Osteoblast (primary cell): ENCODE data around the gene SENP5. TPM values are rescaled to one million over a fixed set of nuclear protein-coding genes. Genes with fewer than 3 reads are reported as not detected.

Source experiments
- DNase-seq: peaks from one replicate; pipeline ENCODE4 v3.0.0; 2011; ENCODE audit warnings: low spot score, mixed read lengths; ENCODE audit not compliant: insufficient read length; ENCODE audit errors: missing footprints
- H2AFZ ChIP-seq: 2 replicates; pipeline ENCODE4 v1.6.0; 2011; ENCODE audit warnings: mild to moderate bottlenecking, low read length
- H3K27ac ChIP-seq: 2 replicates; pipeline ENCODE4 v1.5.1; 2011; ENCODE audit warnings: mild to moderate bottlenecking, low read depth, low read length, moderate library complexity
- H3K27me3 ChIP-seq: 2 replicates; pipeline ENCODE4 v1.6.0; 2012; ENCODE audit warnings: mild to moderate bottlenecking, control low read depth, inconsistent platforms, low read length, moderate library complexity; ENCODE audit not compliant: insufficient read depth
- H3K36me3 ChIP-seq: 2 replicates; pipeline ENCODE4 v1.5.1; 2011; ENCODE audit warnings: mild to moderate bottlenecking, low read length, control low read depth, moderate library complexity; ENCODE audit not compliant: insufficient read depth
- H3K4me1 ChIP-seq: 2 replicates; pipeline ENCODE4 v1.5.1; 2011; ENCODE audit warnings: mild to moderate bottlenecking, low read length, control low read depth, moderate library complexity; ENCODE audit not compliant: insufficient read depth
- H3K4me2 ChIP-seq: 2 replicates; pipeline ENCODE4 v1.6.0; 2011; ENCODE audit warnings: mild to moderate bottlenecking, low read length; ENCODE audit not compliant: insufficient read depth
- H3K4me3 ChIP-seq: fragments of 200-600 bp; sonication (generic); 3 replicates; pipeline ENCODE4 v1.5.1; 2012; ENCODE audit warnings: mild to moderate bottlenecking, low read length, inconsistent platforms; ENCODE audit not compliant: insufficient read depth
- H3K79me2 ChIP-seq: 2 replicates; pipeline ENCODE4 v1.6.0; 2012; ENCODE audit warnings: mild to moderate bottlenecking, low read length, control low read depth, inconsistent platforms; ENCODE audit not compliant: insufficient read depth
- H3K9me3 ChIP-seq: 2 replicates; pipeline ENCODE4 v1.5.1; 2011; ENCODE audit warnings: low read depth, low read length, control low read depth
- H4K20me1 ChIP-seq: 2 replicates; pipeline ENCODE4 v1.6.0; 2012; ENCODE audit warnings: mild to moderate bottlenecking, low read length, control low read depth; ENCODE audit not compliant: insufficient read depth
- CTCF ChIP-seq: IDR thresholded peaks from 2 replicates; pipeline ENCODE4 v1.5.1; 2011; ENCODE audit warnings: mild to moderate bottlenecking, low read depth, low read length, moderate library complexity; ENCODE audit errors: extremely low read depth
- total RNA-seq: library from RNA; depleted of rRNA; stranded (reverse); fragments of >200 nt; gene quantifications from 2 replicates; pipeline ENCODE4 v1.2.3, GENCODE V29; 2012

The SENP5 gene
- total RNA-seq, 1 donor: 43.4 TPM

GRCh38 chr3:196949750-196950149 lies 82.0 kb downstream of the SENP5 start:
- Histone ChIP-seq H3K4me3 (no peak overlapping the region), H3K79me2 (peaks cover 2% of the 10 kb centered on the region), H3K27ac (no peak overlapping the region), H3K4me2 (no peak overlapping the region), H3K36me3 (no peaks in the 10 kb centered on the region), H3K9me3 (no peaks in the 10 kb centered on the region), H3K27me3 (no peaks in the 10 kb centered on the region), H2AFZ (no peak overlapping the region), H3K4me1 (no peaks in the 10 kb centered on the region), H4K20me1 (no peaks in the 10 kb centered on the region)
- no peak for TF ChIP-seq CTCF
- no peak for DNase-seq

- no peak overlapping the region for H3K4me2 ChIP-seq
- H3K9me3 ChIP-seq: no peaks in the 10 kb centered on the region
- no peaks in the 10 kb centered on the region for H3K79me2 ChIP-seq
- H3K27ac ChIP-seq: no peak overlapping the region
- H2AFZ ChIP-seq: no peak overlapping the region
- H3K4me3 ChIP-seq: no peak overlapping the region
- no peaks in the 10 kb centered on the region for H4K20me1 ChIP-seq
- no peaks in the 10 kb centered on the region for H3K27me3 ChIP-seq
- TF ChIP-seq CTCF: no peak
- peak; percentile 38 for DNase-seq
- H3K36me3 ChIP-seq: no peaks in the 10 kb centered on the region
- no peaks in the 10 kb centered on the region for H3K4me1 ChIP-seq
Measured at GRCh38 chr3:196951371-196951770, 83.7 kb downstream of the SENP5 start.

GRCh38 chr3:196954832-196955231 lies 87.1 kb downstream of the SENP5 start:
- Histone ChIP-seq H3K4me2 (no peak overlapping the region), H2AFZ (no peak overlapping the region), H3K36me3 (no peaks in the 10 kb centered on the region), H3K9me3 (no peaks in the 10 kb centered on the region), H3K27ac (no peak overlapping the region), H4K20me1 (no peaks in the 10 kb centered on the region), H3K79me2 (no peaks in the 10 kb centered on the region), H3K27me3 (no peaks in the 10 kb centered on the region), H3K4me1 (no peaks in the 10 kb centered on the region), H3K4me3 (no peak overlapping the region)
- DNase-seq: no peak
- no peak for TF ChIP-seq CTCF

- Histone ChIP-seq H3K9me3 (no peaks in the 10 kb centered on the region), H3K79me2 (no peaks in the 10 kb centered on the region), H3K27ac (no peak overlapping the region), H3K36me3 (no peaks in the 10 kb centered on the region), H3K4me2 (no peak overlapping the region), H3K4me1 (no peaks in the 10 kb centered on the region), H4K20me1 (no peaks in the 10 kb centered on the region), H3K27me3 (no peaks in the 10 kb centered on the region), H3K4me3 (no peak overlapping the region), H2AFZ (no peak overlapping the region)
- no peak for TF ChIP-seq CTCF
- DNase-seq: no peak
Measured at GRCh38 chr3:196962108-196962929, 94.6 kb downstream of the SENP5 start.
